Cardiac muscle cell (in vitro differentiated cells and primary cell): ENCODE measurements around the gene ATP5IF1. TPM values are rescaled to one million over a fixed set of nuclear protein-coding genes. Genes with fewer than 3 reads are reported as not detected.
A peak's percentile ranks its signal among the peaks of the same experiment; 100 is the strongest.

Source experiments
- DNase-seq, 2 donors: peaks; one replicate each; pipeline versions ENCODE4 v3.0.0 to v3.0.0-alpha.2; 2010 to 2017; ENCODE audit warnings: low read depth in 1 of 2, low spot score in 1 of 2
- H3K27ac ChIP-seq: fragments of 200-600 bp; sonication (generic); 2 replicates; pipeline ENCODE4 v1.5.1; 2016
- H3K27me3 ChIP-seq: fragments of 200-600 bp; sonication (generic); 2 replicates; pipeline ENCODE4 v1.6.0; 2016; ENCODE audit warnings: control low read depth
- H3K36me3 ChIP-seq: fragments of 200-600 bp; sonication (generic); 2 replicates; pipeline ENCODE4 v1.5.1; 2016; ENCODE audit warnings: control low read depth
- H3K4me1 ChIP-seq: fragments of 200-600 bp; sonication (generic); 2 replicates; pipeline ENCODE4 v1.8.1; 2017; ENCODE audit warnings: low read depth, mild to moderate bottlenecking, mixed run types
- H3K4me3 ChIP-seq: fragments of 200-600 bp; sonication (generic); 2 replicates; pipeline ENCODE4 v1.5.1; 2016; ENCODE audit warnings: mild to moderate bottlenecking
- H3K9me3 ChIP-seq: fragments of 200-600 bp; sonication (generic); 2 replicates; pipeline ENCODE4 v1.5.1; 2017; ENCODE audit warnings: low read depth, mild to moderate bottlenecking, control low read depth
- CTCF ChIP-seq: IDR thresholded peaks from 2 replicates; pipeline ENCODE4 v1.5.1; 2012; ENCODE audit warnings: low read depth, mild to moderate bottlenecking, low read length
- polyA plus RNA-seq: library from polyadenylated mRNA; unstranded; fragments of >200 nt; fragmentation: Nextera tagmentation; extraction: Ambion mirVana; gene quantifications from 2 replicates; pipeline ENCODE4 v1.2.1, GENCODE V29; 2016
- total RNA-seq: library from RNA; depleted of rRNA; stranded (reverse); fragments of >200 nt; gene quantifications from 2 replicates; pipeline ENCODE4 v1.2.3, GENCODE V29; 2016

ATP5IF1 gene
- total and polyA plus RNA-seq, 2 experiments from 2014 or later = 1,032 to 1,056 TPM

- Histone ChIP-seq H3K36me3 (peaks cover 34% of the 10 kb centered on the region), H3K27ac (no peak overlapping the region), H3K4me1 (peaks cover 4% of the 10 kb centered on the region), H3K4me3 (no peak overlapping the region), H3K9me3 (no peaks in the 10 kb centered on the region), H3K27me3 (no peaks in the 10 kb centered on the region)
- no peak for TF ChIP-seq CTCF
- DNase-seq = no peak
Measured at GRCh38 chr1:28229996-28230395, 5.9 kb upstream of the ATP5IF1 start.

- no peak for TF ChIP-seq CTCF
- peak; percentile 94 to 98 for DNase-seq
- Histone ChIP-seq H3K4me1 (peaks cover 11% of the 10 kb centered on the region), H3K36me3 (peaks cover 13% of the 10 kb centered on the region), H3K27me3 (no peaks in the 10 kb centered on the region), H3K9me3 (no peaks in the 10 kb centered on the region), H3K4me3 (peak within 1 kb of the TSS; percentile 91), H3K27ac (peak within 1 kb of the TSS; percentile 97)
Measured at GRCh38 chr1:28232558-28233263, 3.2 kb upstream of the ATP5IF1 start, which contains the start of gene DNAJC8. TSS of gene DNAJC8 (minus strand) at chr1:28233029. CDS start at chr1:28232998, 31 bp downstream.

GRCh38 chr1:28233264-28233606 lies 2.7 kb upstream of the ATP5IF1 start:
- Histone ChIP-seq H3K27ac (no peak overlapping the region), H3K36me3 (peaks cover 13% of the 10 kb centered on the region), H3K4me3 (peak overlapping the region; percentile 91), H3K27me3 (no peaks in the 10 kb centered on the region), H3K9me3 (no peaks in the 10 kb centered on the region), H3K4me1 (peaks cover 11% of the 10 kb centered on the region)
- no peak for DNase-seq
- no peak for TF ChIP-seq CTCF

GRCh38 chr1:28236656-28237322 lies 865 bp downstream of the ATP5IF1 start:
- DNase-seq = no peak
- Histone ChIP-seq H3K27me3 (no peaks in the 10 kb centered on the region), H3K4me3 (peak overlapping the region; percentile 77), H3K4me1 (peaks cover 20% of the 10 kb centered on the region), H3K36me3 (peaks cover 4% of the 10 kb centered on the region), H3K27ac (peak overlapping the region; percentile 57), H3K9me3 (no peaks in the 10 kb centered on the region)
- TF ChIP-seq CTCF = no peak

GRCh38 chr1:28239004-28239403 lies 3.1 kb downstream of the ATP5IF1 start:
- H3K4me1 ChIP-seq = peaks cover 20% of the 10 kb centered on the region
- no peak for DNase-seq
- H3K9me3 ChIP-seq = no peaks in the 10 kb centered on the region
- H3K27ac ChIP-seq = peak overlapping the region; percentile 71
- no peaks in the 10 kb centered on the region for H3K27me3 ChIP-seq
- TF ChIP-seq CTCF = no peak
- peaks cover 4% of the 10 kb centered on the region for H3K36me3 ChIP-seq
- no peak overlapping the region for H3K4me3 ChIP-seq
